Right cardiac atrium (tissue), 5 donors: Measurements from ENCODE around the gene RCCD1. TPM values are rescaled to one million over a fixed set of nuclear protein-coding genes. Genes with fewer than 3 reads are reported as not detected.
A peak's percentile ranks its signal among the peaks of the same experiment; 100 is the strongest.
"Not testable (repeated sequence)": the region's sequence is repeated elsewhere in the genome, so short reads cannot be mapped to it uniquely, and the experiment has no call there.

ENCODE experiments used
- ATAC-seq, 2 donors: fragments of 200-7000 bp; cut with Tn5 transposase; one replicate each; pipeline versions ENCODE4 v1.8.0 to v1.9.1; 2020; ENCODE audit warnings: moderate library complexity in 2 of 2, mild to moderate bottlenecking in 1 of 2
- DNase-seq, 3 donors: peaks; one replicate each; pipeline ENCODE4 v3.0.0-alpha.2; 2020
- H3K27ac ChIP-seq: one replicate; pipeline ENCODE4 v1.5.1; 2013; ENCODE audit warnings: mild to moderate bottlenecking, low read length, control low read depth, moderate library complexity
- H3K27me3 ChIP-seq: one replicate; pipeline ENCODE4 v1.6.1; 2013; ENCODE audit not compliant: control insufficient read depth, insufficient read depth
- H3K4me1 ChIP-seq: one replicate; pipeline ENCODE4 v1.6.1; 2013; ENCODE audit warnings: low read length; ENCODE audit not compliant: control insufficient read depth, insufficient read depth
- H3K4me3 ChIP-seq: one replicate; pipeline ENCODE4 v1.5.1; 2013; ENCODE audit warnings: low read length, control low read depth
- H3K9me3 ChIP-seq: one replicate; pipeline ENCODE4 v1.6.1; 2013; ENCODE audit warnings: low read length; ENCODE audit not compliant: control insufficient read depth
- WGBS: extraction: QIAGEN DNeasy Blood & Tissue Kit; methylation state at CpG from one replicate; pipeline ENCODE4 v1.1.7; 2013; 5-methylcytosine and 5-hydroxymethylcytosine counted together
- intact Hi-C, 4 donors: fragments of 100-400 bp; cut with DNase I; formaldehyde crosslinking; loops; one replicate each; pipeline versions ENCODE4 v1.11.0 to v1.14.0; 2022 to 2023
- polyA plus RNA-seq: library from polyadenylated mRNA; stranded (reverse); fragments of 200-250 nt; gene quantifications from one replicate; pipeline ENCODE4 v1.2.3, GENCODE V29; 2013
- total RNA-seq, 4 donors: library from RNA; stranded (reverse); fragmentation: NEBNext Ultra II Directional; extraction: Animal tissue kit (Norgen Biotek cat#: 25700); gene quantifications; one replicate each; pipeline ENCODE4 v1.2.1, GENCODE V29; 2021
- donor health status: healthy with polysubstance abuse.
- donor health status: DM: no; HTN: yes; CAD: no.
- donor health status: DM: no; HTN: no; CAD: no.
- donor health status: DM: no; HTN: yes; CAD: no; lungs with severe emphysema.
- donor health status: DM: yes; HTN: yes; CAD: no.

Gene RCCD1
- total and polyA plus RNA-seq, 5 donors: 8.7 to 14.8 (median 13.4) TPM

DNA sequence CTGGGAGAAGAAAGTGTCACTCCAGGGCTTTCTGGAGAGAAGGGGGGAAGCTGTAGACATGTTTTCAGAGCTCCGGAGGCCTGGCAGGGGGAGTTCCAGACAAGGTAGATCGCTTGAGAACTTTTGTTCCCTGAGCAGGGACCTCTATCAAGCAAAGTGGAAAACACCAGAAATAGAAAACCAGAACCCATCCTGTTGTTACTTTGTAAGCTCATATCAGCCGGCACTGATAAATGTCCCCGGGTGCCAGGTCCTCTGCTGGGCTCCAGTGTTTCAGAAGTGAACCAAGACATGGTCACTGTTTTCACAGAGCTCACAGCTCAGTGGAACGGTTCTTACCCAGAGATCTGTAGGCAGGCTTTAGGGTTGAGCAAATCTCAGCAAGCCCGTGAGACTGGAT is 35.8 kb upstream of the RCCD1 start:
- Histone ChIP-seq H3K27ac (peak overlapping the region; percentile 92), H3K4me1 (peaks cover 5% of the 10 kb centered on the region)

DNA sequence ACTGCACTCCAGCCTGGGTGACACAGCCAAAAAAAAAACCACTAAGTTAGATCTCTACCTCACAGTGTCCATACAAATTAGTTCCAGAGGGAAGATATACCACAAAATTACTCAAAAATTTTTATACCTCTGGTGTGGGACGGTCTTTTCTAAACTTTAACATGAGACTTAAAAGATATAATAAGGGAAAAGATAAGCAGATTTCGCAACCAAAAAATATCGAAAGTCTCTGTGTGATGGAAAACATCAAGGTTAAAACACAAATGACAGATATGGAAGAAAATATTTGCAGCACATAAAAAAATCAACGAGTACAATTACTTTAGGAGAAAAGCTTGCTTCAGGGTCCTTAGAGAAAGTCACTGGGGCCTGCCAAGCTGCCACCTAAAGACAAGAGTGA is 32.8 kb upstream of the RCCD1 start:
- whole genome bisulfite sequencing: 86% methylated on average over 4 of the region's 4 CpGs
- intact Hi-C loops: no loop called here

More for the DNA sequence above, 35.8 kb upstream of the RCCD1 start:
- intact Hi-C loops: no loop called here
- no peak overlapping the region for H3K4me3 ChIP-seq
- 60% methylated on average over 6 of the region's 6 CpGs for WGBS
- H3K9me3 ChIP-seq: no peaks in the 10 kb centered on the region
- peak in 1 of 3 donors; percentile 48 for DNase-seq
- no peaks in the 10 kb centered on the region for H3K27me3 ChIP-seq
- ATAC-seq: peak in 1 of 2 donors; percentile 20

DNA sequence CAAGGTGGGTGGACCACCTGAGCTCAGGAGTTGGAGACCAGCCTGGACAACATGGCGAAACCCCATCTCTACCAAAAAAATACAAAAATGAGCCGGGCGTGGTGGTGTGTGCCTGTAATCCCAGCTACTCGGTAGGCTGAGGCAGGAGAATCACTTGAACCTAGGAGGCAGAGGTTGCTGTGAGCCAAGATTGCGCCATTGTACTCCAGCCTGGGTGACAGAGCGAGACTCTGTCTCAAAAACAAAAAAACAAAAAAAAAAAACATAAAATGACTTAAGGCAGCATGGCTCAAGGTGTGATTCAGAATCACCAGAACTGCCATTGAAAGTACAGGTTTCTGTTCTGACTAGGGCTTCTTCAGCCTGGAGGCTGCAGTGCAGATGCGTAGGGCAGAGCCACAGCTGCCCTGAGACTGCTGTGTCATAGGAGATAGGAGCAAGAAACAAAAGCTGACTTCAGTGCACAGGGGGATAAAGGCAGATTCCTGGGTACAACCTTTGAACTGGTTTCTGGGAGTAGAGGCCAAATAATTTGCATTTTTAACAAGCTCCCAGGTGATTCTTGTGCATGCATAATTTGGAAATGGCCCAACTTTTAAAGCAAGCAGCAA is 31.9 kb upstream of the RCCD1 start:
- H3K27me3 ChIP-seq, H3K4me3 ChIP-seq, H3K4me1 ChIP-seq, intact Hi-C loops, ATAC-seq, H3K9me3 ChIP-seq, H3K27ac ChIP-seq: not testable (repeated sequence)
- DNase-seq: peak in 1 of 3 donors; percentile 18
- 94% methylated on average over 7 of the region's 7 CpGs for WGBS

More for the DNA sequence above, 32.8 kb upstream of the RCCD1 start:
- peaks cover 3% of the 10 kb centered on the region for H3K4me1 ChIP-seq
- no peak for ATAC-seq
- no peak overlapping the region for H3K4me3 ChIP-seq
- no peaks in the 10 kb centered on the region for H3K27me3 ChIP-seq
- H3K9me3 ChIP-seq: no peaks in the 10 kb centered on the region
- no peak overlapping the region for H3K27ac ChIP-seq
- DNase-seq: peak in 1 of 3 donors; percentile 3

DNA sequence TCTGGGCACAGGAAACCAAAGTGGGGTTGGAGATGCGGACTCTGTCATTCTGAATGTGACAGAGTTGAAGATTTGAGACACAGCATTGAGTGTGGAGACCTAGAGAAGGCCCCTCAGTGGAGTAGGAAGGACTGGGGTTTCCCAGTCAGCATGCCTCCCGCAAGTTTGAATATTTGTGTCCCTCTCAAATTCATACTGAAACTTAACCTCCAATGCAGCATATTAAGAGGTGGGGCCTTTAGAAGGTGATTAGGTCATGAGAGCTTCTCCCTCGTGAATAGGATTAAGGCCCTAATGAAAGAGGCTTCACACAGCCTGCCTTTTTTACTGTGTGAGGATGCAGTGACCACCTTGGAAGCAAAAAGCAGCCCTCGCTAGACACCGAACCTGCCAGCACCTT is 30.3 kb upstream of the RCCD1 start:
- H3K9me3 ChIP-seq: no peaks in the 10 kb centered on the region
- intact Hi-C loops: no loop called here
- H3K4me1 ChIP-seq: no peaks in the 10 kb centered on the region
- DNase-seq (no peak), ATAC-seq (no peak)
- H3K27ac ChIP-seq: no peak overlapping the region
- WGBS: 84% methylated on average over 5 of the region's 5 CpGs
- H3K4me3 ChIP-seq: no peak overlapping the region
- no peaks in the 10 kb centered on the region for H3K27me3 ChIP-seq

DNA sequence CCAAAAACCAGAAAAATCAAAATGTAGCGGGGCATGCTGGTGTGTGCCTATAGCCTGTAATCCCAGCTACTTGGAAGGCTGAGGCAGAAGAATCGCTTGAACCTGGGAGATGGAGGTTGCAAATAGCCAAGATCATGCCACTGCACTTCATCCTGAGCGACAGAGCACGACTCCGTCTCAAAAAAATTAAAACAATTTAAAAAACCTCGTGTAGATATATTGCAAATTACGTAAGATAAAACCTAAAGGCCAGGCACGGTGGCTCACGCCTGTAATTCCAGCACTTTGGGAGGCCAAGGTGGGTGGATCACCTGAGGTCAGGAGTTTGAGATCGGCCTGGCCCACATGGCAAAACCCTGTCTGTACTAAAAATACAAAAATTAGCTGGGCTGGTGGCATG is 27.9 kb upstream of the RCCD1 start:
- H3K27ac ChIP-seq, DNase-seq, ATAC-seq, H3K4me3 ChIP-seq, H3K4me1 ChIP-seq, H3K9me3 ChIP-seq, intact Hi-C loops, H3K27me3 ChIP-seq: not testable (repeated sequence)
- WGBS: 90% methylated on average over 10 of the region's 10 CpGs

DNA sequence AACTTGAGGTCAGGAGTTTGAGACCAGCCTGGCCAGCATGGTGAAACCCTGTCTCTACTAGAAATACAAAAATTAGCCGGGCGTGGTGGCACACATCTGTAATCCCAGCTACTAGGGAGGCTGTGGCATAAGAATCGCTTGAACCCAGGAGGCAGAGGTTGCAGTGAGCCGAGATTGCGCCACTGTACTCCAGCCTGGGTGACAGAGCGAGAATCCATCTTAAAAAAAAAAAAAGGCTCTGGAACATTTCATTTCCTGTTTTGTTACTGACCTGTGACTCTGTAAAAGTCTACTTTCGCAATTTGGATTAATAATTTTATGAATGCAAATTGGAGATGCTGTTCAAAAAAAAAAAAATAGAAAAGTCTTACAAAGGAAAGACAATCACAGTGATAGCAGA is 26.6 kb upstream of the RCCD1 start:
- 85% methylated on average over 7 of the region's 7 CpGs for WGBS

DNA sequence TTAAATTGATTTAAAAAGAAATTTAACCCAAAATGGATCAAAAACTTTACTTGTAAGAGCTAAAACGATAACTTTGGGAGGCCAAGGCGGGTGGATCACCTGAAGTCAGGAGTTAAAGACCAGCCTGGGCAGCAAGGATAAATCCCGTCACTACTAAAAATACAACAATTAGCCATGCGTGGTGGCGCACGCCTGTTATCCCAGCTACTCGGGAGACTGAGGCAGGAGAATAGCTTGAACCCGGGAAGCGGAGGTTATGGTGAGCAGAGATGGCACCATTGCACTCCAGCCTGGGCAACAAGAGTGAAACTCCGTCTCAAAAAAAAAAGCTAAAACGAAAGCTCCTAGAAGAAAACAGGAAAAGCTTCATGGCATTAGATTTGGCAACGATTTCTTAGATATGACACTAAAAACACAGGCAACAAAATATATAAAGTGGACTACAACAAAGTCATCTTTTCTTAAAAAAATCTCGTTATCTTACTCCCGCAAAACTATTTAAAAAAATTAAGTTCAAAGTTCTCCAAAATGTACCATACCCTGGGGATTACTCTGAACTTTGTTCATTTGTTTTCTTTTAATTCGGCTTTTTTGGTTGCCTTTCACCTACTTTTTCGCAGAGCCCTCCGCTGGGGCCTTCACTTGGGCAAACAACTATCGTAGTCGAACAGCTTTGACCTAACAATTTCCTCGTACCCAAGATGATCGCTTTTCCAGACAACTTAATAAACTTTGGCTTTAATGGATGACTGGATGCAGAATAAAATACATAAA is 25.3 kb upstream of the RCCD1 start:
- 53% methylated on average over 21 of the region's 21 CpGs for WGBS
- ATAC-seq (no peak), DNase-seq (no peak)
- peaks cover 2% of the 10 kb centered on the region for H3K4me1 ChIP-seq
- H3K9me3 ChIP-seq: no peaks in the 10 kb centered on the region
- intact Hi-C loops: loop anchor here in 1 of 4 donors (2.0 kb wide), 1 partner anchor 27 kb away; the partner anchor contains the start of gene MAN2A2
- H3K4me3 ChIP-seq: peak overlapping the region; percentile 71
- H3K27me3 ChIP-seq: no peaks in the 10 kb centered on the region
- peak overlapping the region; percentile 83 for H3K27ac ChIP-seq

More for the DNA sequence above, 26.6 kb upstream of the RCCD1 start:
- H3K4me1 ChIP-seq, H3K27me3 ChIP-seq, H3K9me3 ChIP-seq, H3K27ac ChIP-seq, DNase-seq, ATAC-seq, H3K4me3 ChIP-seq, intact Hi-C loops: not testable (repeated sequence)

DNA sequence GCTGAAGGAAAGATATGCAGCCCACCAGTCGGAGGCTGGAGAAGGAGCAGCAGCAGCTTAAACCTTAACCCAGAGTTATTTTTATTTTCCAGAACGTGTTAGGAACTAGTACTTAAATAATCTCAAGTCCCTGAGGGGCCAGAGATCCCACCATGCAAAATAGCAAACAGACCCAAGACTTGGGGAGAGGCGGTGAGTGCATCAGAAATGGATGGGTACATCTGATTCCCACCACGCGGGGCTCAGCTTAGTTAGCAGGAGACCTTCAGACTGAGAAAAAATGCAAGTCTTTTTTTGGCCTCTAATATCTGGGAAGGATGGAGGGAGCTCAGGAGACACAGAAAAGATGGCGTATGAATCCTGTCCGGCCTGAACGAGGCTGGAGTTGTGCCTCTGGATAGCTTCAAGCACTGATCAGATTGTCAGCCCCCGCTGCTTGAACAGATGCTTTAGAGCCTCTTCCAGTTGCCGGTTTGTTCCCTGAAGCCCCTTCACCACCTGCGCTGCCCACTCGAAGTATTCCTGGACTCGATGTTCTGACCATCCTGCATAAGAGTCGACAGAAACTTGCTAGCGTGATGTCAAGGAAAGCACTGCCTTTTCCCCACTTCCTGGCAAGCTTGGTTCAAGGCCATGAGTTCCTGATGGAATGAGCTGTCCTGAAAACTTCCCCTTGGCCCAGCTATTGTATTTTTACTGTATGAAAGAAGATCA is 23.7 kb upstream of the RCCD1 start:
- no peak for ATAC-seq
- H3K4me3 ChIP-seq: no peak overlapping the region
- WGBS: 57% methylated on average over 15 of the region's 15 CpGs
- H3K27me3 ChIP-seq: no peaks in the 10 kb centered on the region
- intact Hi-C loops: loop anchor here in 1 of 4 donors (2.0 kb wide), 1 partner anchor 28 kb away; the partner anchor contains the start of gene MAN2A2
- no peak for DNase-seq
- no peaks in the 10 kb centered on the region for H3K9me3 ChIP-seq
- peak overlapping the region; percentile 83 for H3K27ac ChIP-seq
- H3K4me1 ChIP-seq: peaks cover 5% of the 10 kb centered on the region

DNA sequence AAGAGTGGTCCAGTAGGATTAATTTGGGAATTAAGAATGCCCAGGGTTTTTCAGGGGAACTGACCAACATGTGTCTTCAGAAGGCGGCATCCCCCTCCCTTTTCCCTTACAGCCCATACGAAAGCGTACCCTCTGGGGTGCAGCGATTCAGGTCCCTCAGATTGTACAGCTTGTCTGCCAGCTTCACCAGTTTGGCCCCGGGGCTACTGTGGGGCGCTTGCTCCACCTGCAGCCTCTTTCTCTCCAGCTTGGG is 23.2 kb upstream of the RCCD1 start:
- intact Hi-C loops: loop anchor here in 1 of 4 donors (2.0 kb wide), 1 partner anchor 29 kb away; the partner anchor contains the start of gene MAN2A2
- ATAC-seq: no peak
- no peaks in the 10 kb centered on the region for H3K27me3 ChIP-seq
- peak overlapping the region; percentile 83 for H3K27ac ChIP-seq
- peaks cover 10% of the 10 kb centered on the region for H3K4me1 ChIP-seq
- 32% methylated on average over 6 of the region's 6 CpGs for WGBS
- H3K4me3 ChIP-seq: no peak overlapping the region
- H3K9me3 ChIP-seq: no peaks in the 10 kb centered on the region
- DNase-seq: no peak

DNA sequence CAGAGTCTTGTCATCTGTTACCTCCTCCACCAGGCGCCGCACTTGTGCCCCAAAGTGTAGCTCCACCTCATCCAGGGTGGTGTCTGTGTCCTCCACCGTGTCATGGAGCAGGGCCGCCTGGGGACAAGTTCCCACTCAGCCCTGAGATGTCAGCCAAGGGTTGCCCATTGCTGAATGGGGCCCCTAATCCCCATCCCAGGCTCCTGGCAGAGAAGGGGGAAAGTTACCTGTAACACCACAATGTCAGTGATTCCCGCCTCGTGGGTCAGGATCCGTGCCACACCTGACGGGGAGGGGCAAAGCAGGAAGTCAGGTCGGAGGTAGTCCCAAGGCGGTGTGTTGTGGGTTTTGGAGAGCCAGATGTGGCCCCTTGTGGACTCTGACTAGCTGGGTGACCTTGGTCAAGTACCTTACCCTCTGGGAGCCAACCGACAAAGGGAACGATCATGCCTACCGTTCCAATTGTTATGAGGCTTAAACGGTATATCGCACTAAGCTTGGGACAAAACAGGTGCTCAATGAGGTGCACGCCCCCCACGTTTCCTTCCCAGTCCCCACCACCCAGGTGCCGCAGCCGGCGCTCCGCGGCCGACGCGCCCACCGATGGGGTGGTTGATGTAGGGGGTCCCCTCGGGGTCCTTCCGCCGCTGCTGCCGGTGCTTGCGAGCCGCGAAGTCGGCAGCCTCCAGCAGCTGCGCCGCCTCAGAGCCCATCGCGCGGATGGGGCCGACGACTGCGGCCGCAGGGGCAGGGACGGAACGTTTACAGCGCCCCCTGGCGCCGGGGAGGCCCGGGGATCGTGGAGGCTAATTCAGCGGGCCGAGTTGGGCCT is 22.6 kb upstream of the RCCD1 start, which contains the start of gene HDDC3:
Gene HDDC3, minus strand, starts transcription at position 722 of the 832 bp plus-strand sequence. Its CDS starts 9 bp downstream, at position 713.
- Histone ChIP-seq H3K4me3 (peak within 1 kb of the TSS; percentile 58), H3K27me3 (no peaks in the 10 kb centered on the region), H3K27ac (peak within 1 kb of the TSS; percentile 83), H3K9me3 (no peaks in the 10 kb centered on the region), H3K4me1 (peaks cover 10% of the 10 kb centered on the region)
- DNase-seq (peak; percentile 93 to 97 (median 97)), ATAC-seq (peak; percentile 64 to 71)
- intact Hi-C loops: loop anchor here in 1 of 4 donors (2.0 kb wide), 1 partner anchor 29 kb away; the partner anchor contains the start of gene MAN2A2
- 1% methylated on average over 52 of the region's 52 CpGs for WGBS
